Activated CD4-positive, alpha-beta T cell treated with anti-CD3 and anti-CD28 coated beads, Interleukin-10, Interleukin-2, amounts not matched to agents 100 ng/mL and 50 ng/mL, durations not matched to agents 16 hours and 8 hours (primary cell): ENCODE measurements around the gene ZNF621.
A peak's percentile ranks its signal among the peaks of the same experiment; 100 is the strongest.

Experiments
- DNase-seq: peaks from one replicate; pipeline ENCODE4 v3.0.0-alpha.2; 2020

The ZNF621 gene

DNA sequence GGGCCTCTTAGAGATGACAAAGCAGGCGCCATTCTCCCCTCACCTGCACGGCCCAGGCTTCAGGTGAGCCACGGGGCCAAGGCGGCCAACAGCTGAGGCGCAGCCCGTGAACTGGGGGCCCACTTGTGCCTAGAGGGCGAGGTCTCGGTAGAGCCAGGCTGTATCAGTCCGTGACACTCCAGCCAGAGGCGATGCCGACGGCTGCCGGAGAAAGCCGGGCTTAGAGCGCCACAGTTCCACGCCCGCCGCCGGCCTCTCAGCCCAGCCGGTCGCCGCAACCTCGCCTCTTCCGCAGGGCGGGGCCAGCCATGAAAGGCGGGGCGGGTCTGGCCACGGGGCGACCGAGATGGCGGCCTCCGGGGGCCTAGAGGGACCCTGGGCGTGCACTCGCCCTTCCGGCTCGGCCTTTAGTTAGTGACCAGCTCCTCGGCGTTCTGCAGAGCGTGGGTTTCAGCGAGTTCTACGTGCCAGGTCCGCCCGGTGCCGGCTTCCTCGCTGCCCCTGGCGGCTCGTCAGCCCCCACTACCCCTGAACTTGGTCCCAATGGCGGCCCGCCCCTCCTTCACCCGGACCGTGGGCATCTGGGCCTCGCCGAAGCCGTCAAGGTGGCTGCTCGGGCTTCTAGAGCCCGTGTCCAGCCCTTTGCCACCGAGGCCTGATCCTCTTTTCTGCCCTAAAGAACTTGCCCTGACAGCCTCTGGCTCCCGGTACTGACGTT is at the start of gene ZNF621:
Gene ZNF621, plus strand, starts transcription at position 393 of the 718 bp plus-strand sequence. CDS start 881 bp downstream, outside the sequence.
- DNase-seq = peak; percentile 89

DNA sequence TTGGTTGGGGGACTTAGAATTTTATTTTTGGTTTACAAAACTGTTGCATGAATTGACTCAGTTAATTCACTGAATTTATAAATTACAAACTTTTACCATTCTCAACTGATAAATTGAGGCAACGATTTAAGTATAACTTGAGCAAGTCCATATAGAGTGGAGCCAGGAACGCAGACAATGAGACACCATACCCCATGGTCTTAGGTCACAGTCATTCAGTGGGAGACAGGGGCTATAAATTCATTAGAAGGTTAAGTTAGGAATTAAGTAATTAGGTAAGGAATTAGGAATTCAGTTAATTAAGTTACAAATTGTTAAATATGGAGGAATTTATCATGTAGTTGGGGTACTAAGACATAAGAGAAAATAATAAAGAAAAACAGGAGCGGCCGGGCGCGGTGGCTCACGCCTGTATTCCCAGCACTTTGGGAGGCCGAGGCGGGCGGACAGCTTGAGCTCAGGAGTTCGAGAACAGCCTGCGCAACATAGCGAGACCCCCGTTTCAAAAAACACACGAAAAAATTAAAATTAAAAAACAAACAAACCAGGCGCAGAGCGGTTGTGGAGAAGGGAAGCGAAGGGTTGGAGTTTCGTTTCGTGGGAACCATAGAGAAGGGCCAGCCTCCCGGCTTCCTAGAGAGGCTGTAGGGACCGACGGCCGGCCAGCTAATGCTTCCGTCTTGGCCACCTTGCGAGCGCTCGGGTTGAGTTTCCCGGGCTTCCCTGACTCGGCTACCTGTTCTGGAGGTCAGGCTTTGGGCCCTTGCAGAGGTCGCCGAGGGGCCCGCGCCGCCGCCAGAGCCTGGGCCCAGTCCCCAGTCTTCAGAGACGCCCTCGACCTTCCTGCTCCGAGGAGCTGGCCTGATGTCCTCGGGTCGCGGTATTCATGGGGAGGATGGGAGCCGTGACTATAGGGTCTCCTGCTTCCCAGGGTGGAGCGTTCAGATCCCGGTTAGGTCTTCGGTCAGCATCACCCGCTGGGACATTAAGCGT is 48.0 kb upstream of the ZNF621 start, which contains the start of gene ZNF619:
Gene ZNF619, plus strand, starts transcription at position 645 of the 993 bp plus-strand sequence. CDS start 858 bp downstream, outside the sequence.
- DNase-seq = peak; percentile 57

DNA sequence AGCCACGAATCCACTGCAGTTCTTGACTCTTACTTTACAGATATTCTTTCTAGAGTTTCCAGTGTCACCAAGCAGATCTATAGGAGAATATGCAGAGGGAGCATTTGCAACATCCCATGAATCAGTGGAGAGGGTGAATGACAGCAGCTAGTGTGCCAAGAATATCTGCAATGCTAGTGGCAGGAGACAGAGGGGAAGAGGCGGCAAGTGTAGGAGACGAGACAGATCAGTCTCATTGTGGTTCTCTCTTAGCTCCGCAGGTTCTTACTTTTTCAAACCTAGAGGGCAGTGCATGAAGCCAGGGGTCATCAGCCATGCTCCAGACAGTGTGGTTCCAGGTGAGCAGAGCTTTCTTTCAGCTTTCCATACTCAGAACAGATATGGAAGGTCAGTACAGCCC is 47.1 kb upstream of the ZNF621 start:
- no peak for DNase-seq

DNA sequence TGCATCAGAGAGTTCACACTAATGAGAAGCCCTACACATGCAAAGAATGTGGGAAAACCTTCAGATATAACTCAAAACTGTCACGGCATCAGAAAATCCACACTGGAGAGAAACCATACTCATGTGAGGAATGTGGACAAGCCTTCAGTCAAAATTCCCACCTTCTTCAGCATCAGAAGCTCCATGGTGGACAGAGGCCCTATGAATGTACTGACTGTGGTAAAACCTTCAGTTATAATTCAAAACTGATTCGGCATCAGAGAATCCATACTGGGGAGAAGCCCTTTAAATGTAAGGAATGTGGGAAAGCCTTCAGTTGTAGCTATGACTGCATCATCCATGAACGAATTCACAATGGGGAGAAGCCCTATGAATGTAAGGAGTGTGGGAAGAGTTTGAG is 37.6 kb upstream of the ZNF621 start:
- DNase-seq = no peak

DNA sequence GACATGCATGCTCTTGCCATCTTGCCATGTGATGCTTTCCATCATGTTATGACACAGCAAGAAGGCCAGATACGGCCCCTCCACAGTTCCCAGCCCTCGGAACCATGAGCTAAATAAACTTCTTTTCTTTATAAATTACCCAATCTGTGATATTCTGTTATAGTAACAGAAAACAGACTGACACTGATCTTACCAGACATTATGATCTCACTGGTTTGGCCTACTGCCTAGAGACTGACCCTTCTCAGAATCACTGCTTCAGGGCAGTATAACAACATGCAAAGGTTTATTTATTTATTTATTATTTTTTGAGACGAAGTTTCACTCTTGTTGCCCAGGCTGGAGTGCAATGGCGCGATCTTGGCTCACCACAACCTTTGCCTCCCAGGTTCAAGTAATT is 33.8 kb upstream of the ZNF621 start:
- no peak for DNase-seq

DNA sequence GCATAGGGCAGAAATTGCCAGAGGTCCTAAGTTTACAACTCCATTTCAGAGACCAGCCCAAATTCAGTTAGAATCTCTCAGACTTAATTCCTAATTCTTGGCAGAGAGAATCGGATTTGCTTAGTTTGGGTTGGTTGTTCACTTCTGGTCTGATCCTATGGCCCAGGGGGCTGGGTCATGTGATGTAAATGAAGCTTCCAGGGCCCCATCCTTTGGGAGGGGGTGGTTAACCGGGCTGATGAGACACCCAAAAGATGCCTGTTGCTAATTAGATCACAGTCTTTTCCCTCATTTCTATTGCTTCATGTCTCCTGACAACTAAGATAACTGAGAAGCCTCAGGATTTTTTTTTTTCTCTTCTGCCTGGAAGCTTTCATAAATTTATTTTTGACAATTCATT is 30.1 kb upstream of the ZNF621 start:
- DNase-seq = no peak

DNA sequence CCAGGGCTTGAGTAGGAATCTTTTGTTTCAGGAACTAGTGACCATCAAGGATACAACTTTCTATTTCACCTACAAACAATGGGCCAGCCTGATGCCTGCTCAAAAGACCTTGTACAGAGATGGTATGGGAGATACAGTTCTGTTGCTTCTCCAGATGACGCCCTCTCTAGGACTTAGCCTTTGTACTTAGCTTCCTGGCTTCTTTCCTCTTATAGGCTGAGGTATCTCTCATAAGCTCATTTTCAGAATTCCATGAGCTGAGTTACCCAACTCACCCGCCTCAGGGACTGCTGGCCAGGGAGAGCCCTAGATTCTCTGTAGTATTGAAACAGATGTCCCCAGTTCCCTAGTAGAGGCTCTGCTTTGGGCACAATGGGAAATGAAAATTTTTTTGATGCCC is 27.5 kb upstream of the ZNF621 start:
- no peak for DNase-seq

DNA sequence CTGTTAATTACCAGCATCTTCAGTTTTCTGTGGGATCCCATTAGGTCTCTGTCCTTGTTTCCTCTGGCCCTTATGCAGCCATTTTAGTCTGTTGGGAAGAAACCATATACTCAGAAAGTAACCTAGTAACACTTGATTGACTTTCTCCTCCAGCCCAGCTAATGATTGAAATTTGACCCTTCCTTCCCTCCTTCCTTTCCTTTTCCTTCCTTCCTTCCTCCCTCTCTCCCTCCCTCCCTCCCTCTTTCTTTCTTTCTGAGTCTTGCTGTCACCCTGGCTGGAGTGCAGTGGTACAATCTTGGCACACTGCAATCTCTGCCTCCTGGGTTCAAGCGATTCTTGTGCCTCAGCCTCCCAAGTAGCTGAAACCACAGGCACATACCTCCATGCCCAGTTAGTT is 24.8 kb upstream of the ZNF621 start:
- DNase-seq = no peak

DNA sequence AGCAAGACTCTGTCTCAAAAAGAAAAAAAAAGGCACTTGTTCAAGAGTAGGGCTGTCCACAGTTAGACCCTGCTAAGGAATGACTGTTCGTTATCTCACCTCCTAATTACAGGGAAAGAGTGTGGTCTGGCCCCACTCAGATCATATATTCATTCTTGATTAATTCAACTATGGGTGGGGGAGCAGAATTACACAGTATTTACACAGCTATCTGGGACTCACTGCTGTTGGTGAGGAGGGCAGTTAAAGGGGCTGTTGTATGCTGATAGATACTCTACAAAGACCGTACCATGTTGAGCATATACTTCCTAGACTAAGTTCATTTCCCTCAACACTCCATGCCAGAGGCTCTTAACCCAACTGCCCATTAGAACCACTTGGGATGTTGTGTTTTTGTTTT is 22.7 kb upstream of the ZNF621 start:
- no peak for DNase-seq

DNA sequence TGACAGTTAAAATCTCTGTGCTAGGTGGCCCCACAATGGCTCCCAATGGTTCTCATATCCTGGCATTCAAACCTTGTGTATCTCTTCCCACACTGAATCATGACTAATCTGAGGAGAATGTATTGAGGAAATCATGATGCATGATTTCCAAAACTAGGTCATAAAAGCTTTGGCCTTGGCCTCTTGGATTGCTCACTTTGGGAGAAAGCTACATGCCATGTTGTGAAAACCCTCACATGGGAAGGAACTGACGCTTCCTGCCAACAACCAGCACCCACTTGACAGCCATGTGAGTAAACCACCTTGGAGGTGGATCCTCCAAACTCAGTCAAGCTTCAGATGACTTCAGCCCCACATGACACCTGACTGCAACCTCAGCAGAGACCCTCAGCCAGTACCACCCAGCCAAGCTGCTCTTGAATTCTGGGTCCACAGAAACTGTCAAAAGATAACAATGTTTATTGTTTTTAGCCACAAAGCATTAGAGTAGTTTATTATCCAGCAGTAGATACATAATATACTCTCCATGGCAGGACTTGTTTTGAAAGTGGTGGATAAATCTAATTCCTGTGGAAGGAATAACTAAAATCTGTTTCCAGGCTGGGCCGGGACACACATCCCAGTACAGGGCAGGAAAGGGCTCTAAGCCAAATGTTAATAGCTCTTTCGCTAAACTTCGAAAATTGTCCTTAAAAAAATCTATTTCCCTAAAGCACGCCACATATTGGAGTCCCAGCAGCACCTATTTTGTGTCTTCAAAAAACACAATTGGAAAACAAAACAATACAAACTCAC is 19.9 kb upstream of the ZNF621 start:
- DNase-seq = peak; percentile 9

DNA sequence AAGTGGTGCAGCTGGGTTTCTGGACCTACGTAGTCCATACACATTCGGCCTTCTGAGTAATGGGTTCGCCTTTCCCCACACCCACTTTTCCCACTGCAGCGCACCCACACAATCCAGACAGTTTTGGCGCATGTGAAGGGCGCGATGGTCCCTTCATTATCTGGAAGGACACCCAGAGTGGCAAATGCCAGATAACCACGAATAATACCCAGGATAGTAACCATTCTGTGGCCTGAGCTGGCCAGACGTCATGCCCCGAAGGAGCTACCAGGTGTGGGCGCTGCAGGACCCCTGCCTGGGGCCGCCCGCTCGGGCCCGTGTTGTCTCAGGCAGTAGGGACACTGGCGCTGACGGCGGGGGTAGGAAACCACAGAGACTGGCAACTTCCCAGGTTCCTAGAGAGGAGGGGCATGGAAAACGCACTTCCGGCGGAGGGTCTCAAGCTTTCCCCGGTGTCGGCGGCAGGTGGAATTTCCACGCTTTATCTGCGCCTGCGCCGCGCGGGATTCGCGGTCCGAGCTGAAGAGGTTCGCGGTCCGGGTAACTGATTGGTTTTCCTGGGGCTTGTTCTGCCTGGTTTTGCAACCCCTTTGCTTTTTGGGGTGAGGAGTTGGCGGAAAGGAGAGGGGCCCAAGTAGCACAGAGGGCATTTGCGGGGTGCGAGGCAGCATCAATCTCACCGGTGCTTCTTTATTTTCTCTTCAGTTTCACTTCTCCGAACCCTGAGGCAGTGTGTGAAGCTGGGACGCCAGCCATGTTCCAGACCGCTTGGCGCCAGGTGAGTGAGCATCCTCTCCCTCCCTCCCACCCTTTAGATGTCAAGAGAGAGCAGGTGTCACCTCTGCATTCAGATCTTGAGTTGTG is 18.9 kb upstream of the ZNF621 start, which contains the start of gene ZNF620:
Gene ZNF620, plus strand, starts transcription at position 441 of the 864 bp plus-strand sequence. Its CDS starts 314 bp downstream, at position 755.
- peak; percentile 53 for DNase-seq

DNA sequence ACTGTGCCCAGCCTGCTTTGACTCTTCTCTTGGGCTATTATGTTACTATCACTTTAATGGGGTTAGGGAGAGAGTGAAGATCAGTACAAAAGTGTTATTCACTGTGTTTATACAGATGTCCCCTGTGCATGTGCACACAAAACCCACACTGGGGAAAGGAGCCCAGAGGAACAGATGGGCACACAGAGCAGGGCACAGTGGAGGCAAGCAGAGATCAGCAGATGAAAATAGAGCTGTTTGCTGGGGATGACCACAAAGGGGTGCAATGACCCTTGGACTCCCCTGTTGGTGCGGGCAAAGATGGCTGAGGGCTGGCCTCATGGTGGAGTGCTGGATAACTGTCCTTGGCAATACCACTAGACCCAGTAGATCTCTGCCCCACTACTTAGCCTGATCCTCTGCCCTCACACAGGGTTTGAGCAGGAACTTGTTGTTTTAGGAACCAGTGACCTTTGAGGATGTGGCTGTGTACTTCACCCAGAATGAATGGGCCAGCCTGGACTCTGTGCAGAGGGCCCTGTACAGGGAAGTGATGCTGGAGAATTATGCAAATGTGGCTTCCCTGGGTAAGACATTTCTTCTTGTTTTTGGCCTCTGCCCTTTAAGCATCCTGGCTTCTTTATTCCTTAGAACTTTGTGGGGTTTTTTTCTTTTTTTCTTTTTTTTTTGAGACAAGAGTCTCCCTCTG is 13.6 kb upstream of the ZNF621 start:
- no peak for DNase-seq

DNA sequence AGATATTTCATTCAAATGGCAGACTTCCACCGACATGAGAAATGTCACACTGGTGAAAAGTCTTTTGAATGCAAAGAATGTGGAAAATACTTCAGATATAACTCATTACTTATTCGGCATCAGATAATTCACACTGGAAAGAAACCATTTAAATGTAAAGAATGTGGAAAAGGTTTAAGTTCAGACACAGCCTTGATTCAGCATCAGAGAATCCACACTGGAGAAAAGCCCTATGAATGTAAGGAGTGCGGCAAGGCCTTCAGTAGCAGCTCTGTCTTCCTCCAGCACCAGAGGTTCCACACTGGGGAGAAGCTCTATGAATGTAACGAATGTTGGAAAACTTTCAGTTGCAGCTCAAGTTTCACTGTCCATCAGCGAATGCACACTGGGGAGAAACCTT is 8.6 kb upstream of the ZNF621 start:
- DNase-seq = no peak

DNA sequence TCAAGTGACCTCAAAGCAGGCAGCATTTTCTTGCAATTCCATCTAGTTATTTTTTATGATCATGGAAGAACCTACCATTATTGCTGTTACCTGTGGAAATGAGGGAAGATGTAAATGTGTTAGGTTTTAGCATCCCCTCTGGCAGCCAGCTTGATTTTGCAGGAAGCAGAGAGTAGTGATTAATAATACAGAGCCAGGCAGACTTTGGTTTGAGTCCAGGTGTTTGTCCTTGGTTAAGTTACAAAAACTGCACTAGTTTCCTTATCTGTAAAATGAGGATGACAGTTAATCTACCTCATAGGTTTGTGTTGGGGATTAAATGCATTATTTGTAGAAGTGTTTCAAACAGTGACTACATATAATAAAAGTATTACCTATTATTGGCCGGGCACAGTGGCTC is 6.7 kb upstream of the ZNF621 start:
- no peak for DNase-seq

DNA sequence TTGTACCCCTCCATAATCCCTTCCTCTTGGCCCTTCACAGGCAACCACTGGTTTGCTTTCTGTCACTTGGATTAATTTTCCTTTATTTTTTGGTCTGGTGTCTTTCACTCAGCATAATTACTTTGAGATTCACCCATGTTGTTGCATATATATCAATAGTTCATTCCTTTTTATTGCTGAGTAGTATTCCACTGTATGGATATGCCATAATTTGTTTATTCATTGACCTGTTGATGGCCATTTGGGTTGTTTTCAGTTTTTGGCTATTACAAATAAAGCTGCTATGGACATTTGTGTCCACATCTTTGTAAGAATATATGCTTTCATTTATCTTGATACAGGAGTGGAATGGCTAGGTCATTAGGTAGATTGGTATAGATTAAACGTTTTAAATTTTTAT is 5.9 kb upstream of the ZNF621 start:
- DNase-seq = no peak

DNA sequence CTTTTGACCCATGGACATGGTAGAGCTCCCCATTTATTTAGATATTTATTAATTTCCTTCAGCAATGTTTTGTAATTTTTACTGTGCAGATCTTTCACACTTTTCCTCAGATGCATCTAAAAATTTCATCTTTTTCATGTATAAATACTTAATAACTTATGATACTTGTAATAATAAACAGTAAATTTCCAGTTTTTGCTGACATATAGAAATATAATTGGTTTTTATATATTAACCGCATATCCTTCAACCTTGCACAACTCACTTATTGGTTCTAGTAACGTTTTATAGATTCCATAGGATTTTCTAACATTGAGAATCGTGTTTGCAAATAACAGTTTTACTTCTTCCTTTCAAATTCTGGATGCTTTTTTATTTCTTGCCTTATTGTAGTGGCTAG is 3.5 kb upstream of the ZNF621 start:
- DNase-seq = no peak

DNA sequence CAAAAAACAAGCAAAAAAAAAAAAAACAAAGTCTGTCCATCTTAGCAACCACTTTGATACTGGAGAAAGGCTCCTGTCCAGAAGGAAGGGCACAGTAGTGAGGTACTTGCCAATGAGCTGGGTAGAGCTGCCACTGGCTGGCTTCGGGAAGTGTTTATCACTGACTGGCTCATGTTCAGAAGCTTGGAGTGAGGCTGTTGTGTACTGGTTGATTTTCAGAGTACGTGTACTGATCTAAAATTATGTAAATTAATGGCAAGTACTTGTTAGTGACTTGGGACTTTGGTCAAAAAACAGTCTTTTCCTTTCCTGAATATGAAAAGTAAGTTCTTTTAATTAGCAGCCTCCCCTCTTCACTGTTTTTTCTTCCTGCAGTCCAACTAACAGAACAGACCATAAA is 979 bp upstream of the ZNF621 start:
- no peak for DNase-seq

DNA sequence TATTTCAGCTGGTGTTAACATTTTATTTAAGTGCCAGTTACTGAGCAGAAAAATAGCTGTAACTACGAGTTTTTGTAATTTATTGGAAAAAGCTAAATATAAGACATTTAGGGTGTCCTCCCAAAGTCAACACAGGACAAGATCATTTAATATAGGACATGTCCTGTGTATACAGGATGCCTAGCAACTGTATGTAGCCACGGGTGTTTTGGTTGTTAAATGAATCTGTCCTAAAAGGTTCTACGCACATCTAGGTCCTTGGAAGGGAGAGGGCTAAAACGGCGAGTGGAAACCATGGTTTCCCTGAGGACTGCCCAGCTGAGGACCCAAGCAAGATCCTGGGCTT is 565 bp upstream of the ZNF621 start:
- DNase-seq = no peak

DNA sequence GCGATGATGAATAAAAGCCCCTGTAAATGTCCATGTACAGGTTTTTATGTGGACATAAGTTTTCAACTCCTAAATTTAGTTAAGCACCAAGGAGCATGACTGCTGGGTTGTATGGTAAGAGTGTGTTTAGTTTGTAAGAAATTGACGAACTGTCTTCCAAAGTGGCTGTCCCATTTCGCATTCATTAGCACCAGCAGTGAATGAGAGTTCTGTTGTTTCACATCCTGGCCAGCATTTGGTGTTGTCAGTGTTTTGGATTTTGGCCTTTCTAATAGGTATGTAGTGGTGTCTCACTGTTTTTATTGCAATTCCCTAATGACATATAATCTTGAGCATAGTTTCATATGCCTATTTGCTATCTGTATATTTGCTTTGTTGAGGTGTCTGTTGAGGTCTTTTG is 3.7 kb downstream of the ZNF621 start:
- DNase-seq = no peak

DNA sequence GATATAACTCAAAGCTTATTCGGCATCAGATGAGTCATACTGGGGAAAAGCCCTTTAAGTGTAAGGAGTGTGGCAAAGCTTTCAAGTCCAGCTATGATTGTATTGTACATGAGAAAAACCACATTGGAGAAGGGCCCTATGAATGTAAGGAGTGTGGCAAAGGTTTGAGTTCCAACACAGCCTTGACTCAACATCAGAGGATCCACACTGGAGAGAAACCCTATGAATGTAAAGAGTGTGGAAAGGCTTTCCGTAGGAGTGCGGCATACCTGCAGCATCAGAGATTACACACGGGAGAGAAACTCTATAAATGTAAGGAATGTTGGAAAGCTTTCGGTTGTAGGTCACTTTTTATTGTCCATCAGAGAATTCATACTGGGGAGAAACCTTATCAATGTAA is 7.5 kb downstream of the ZNF621 start:
- DNase-seq = no peak

DNA sequence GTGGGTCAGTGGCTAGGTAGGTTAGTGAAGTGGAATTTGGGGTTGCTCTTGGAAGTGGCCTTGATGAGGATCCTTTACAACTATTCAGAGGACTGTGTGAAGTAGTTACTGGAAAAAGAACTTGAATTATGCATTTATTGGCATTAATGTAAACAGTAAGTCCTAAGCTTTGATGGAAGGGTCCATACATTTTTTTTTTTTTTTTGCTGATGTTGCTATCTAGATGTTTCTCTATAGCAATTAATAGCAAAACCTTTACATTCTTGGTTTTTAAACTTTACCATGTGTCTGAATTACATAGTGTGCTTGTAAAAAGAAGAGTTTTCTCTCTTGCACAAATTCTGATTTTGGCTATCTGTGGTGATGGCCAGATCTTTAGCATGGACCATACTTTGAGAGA is 9.5 kb downstream of the ZNF621 start:
- no peak for DNase-seq
